Right cardiac atrium (tissue), 5 donors: ENCODE measurements around the gene CEND1. TPM values are rescaled to one million over a fixed set of nuclear protein-coding genes. Genes with fewer than 3 reads are reported as not detected.
A peak's percentile ranks its signal among the peaks of the same experiment; 100 is the strongest.

ENCODE experiments used
- ATAC-seq, 2 donors: fragments of 200-7000 bp; cut with Tn5 transposase; one replicate each; pipeline versions ENCODE4 v1.8.0 to v1.9.1; 2020; ENCODE audit warnings: moderate library complexity in 2 of 2, mild to moderate bottlenecking in 1 of 2
- DNase-seq, 3 donors: peaks; one replicate each; pipeline ENCODE4 v3.0.0-alpha.2; 2020
- H3K27ac ChIP-seq: one replicate; pipeline ENCODE4 v1.5.1; 2013; ENCODE audit warnings: mild to moderate bottlenecking, low read length, control low read depth, moderate library complexity
- H3K27me3 ChIP-seq: one replicate; pipeline ENCODE4 v1.6.1; 2013; ENCODE audit not compliant: control insufficient read depth, insufficient read depth
- H3K4me1 ChIP-seq: one replicate; pipeline ENCODE4 v1.6.1; 2013; ENCODE audit warnings: low read length; ENCODE audit not compliant: control insufficient read depth, insufficient read depth
- H3K4me3 ChIP-seq: one replicate; pipeline ENCODE4 v1.5.1; 2013; ENCODE audit warnings: low read length, control low read depth
- H3K9me3 ChIP-seq: one replicate; pipeline ENCODE4 v1.6.1; 2013; ENCODE audit warnings: low read length; ENCODE audit not compliant: control insufficient read depth
- WGBS: extraction: QIAGEN DNeasy Blood & Tissue Kit; methylation state at CpG from one replicate; pipeline ENCODE4 v1.1.7; 2013; 5-methylcytosine and 5-hydroxymethylcytosine counted together
- intact Hi-C, 4 donors: fragments of 100-400 bp; cut with DNase I; formaldehyde crosslinking; loops; one replicate each; pipeline versions ENCODE4 v1.11.0 to v1.14.0; 2022 to 2023
- polyA plus RNA-seq: library from polyadenylated mRNA; stranded (reverse); fragments of 200-250 nt; gene quantifications from one replicate; pipeline ENCODE4 v1.2.3, GENCODE V29; 2013
- total RNA-seq, 4 donors: library from RNA; stranded (reverse); fragmentation: NEBNext Ultra II Directional; extraction: Animal tissue kit (Norgen Biotek cat#: 25700); gene quantifications; one replicate each; pipeline ENCODE4 v1.2.1, GENCODE V29; 2021
- donor health status: healthy with polysubstance abuse.
- donor health status: DM: no; HTN: yes; CAD: no.
- donor health status: DM: no; HTN: no; CAD: no.
- donor health status: DM: no; HTN: yes; CAD: no; lungs with severe emphysema.
- donor health status: DM: yes; HTN: yes; CAD: no.

The CEND1 gene
- total and polyA plus RNA-seq, 5 donors = 0.15 to 0.59 (median 0.33) TPM; not detected in 1

- WGBS = 75% methylated on average over 34 of the region's 34 CpGs
- peaks cover 6% of the 10 kb centered on the region for H3K4me1 ChIP-seq
- H3K27ac ChIP-seq = no peak overlapping the region
- DNase-seq (peak; percentile 29 to 65 (median 57)), ATAC-seq (no peak)
- no peaks in the 10 kb centered on the region for H3K27me3 ChIP-seq
- no peaks in the 10 kb centered on the region for H3K9me3 ChIP-seq
- intact Hi-C loops = no loop called here
- H3K4me3 ChIP-seq = no peak overlapping the region
Measured at GRCh38 chr11:772429-773390, 17.2 kb downstream of the CEND1 start.

- H3K27me3 ChIP-seq = no peaks in the 10 kb centered on the region
- DNase-seq = peak in 1 of 3 donors; percentile 41
- H3K4me3 ChIP-seq = no peak overlapping the region
- intact Hi-C loops = no loop called here
- H3K9me3 ChIP-seq = no peaks in the 10 kb centered on the region
- WGBS = 76% methylated on average over 15 of the region's 15 CpGs
- no peak for ATAC-seq
- H3K4me1 ChIP-seq = peaks cover 6% of the 10 kb centered on the region
- H3K27ac ChIP-seq = no peak overlapping the region
Measured at GRCh38 chr11:771617-772204, 18.2 kb downstream of the CEND1 start.

- H3K27ac ChIP-seq = no peak overlapping the region
- H3K9me3 ChIP-seq = no peaks in the 10 kb centered on the region
- intact Hi-C loops = no loop called here
- WGBS = 89% methylated on average over 32 of the region's 32 CpGs
- no peaks in the 10 kb centered on the region for H3K27me3 ChIP-seq
- peak in 2 of 3 donors; percentile 47 to 57 for DNase-seq
- H3K4me3 ChIP-seq = no peak overlapping the region
- peaks cover 4% of the 10 kb centered on the region for H3K4me1 ChIP-seq
- ATAC-seq = no peak
Measured at GRCh38 chr11:770642-771616, 19.0 kb downstream of the CEND1 start.

GRCh38 chr11:769887-770641 is 19.8 kb downstream of the CEND1 start:
- peak in 1 of 3 donors; percentile 42 for DNase-seq
- Histone ChIP-seq H3K27me3 (no peaks in the 10 kb centered on the region), H3K9me3 (no peaks in the 10 kb centered on the region), H3K4me3 (no peak overlapping the region), H3K27ac (no peak overlapping the region), H3K4me1 (no peaks in the 10 kb centered on the region)
- intact Hi-C loops = no loop called here
- ATAC-seq = no peak
- 91% methylated on average over 23 of the region's 23 CpGs for WGBS

- no peak overlapping the region for H3K27ac ChIP-seq
- no peaks in the 10 kb centered on the region for H3K9me3 ChIP-seq
- WGBS = 91% methylated on average over 11 of the region's 11 CpGs
- no peak overlapping the region for H3K4me3 ChIP-seq
- no peaks in the 10 kb centered on the region for H3K27me3 ChIP-seq
- ATAC-seq (no peak), DNase-seq (peak in 2 of 3 donors; percentile 25 to 29)
- H3K4me1 ChIP-seq = no peaks in the 10 kb centered on the region
- intact Hi-C loops = no loop called here
Measured at GRCh38 chr11:767238-767637, 22.7 kb downstream of the CEND1 start.

GRCh38 chr11:766936-767210 is 23.0 kb downstream of the CEND1 start:
- H3K27ac ChIP-seq = no peak overlapping the region
- ATAC-seq = no peak
- WGBS = 97% methylated on average over 2 of the region's 2 CpGs

GRCh38 chr11:766106-766935 is 23.6 kb downstream of the CEND1 start:
- ATAC-seq (peak in 1 of 2 donors; percentile 1), DNase-seq (peak in 2 of 3 donors; percentile 42 to 60)
- H3K9me3 ChIP-seq = no peaks in the 10 kb centered on the region
- intact Hi-C loops = no loop called here
- 74% methylated on average over 11 of the region's 11 CpGs for WGBS
- no peaks in the 10 kb centered on the region for H3K4me1 ChIP-seq
- H3K4me3 ChIP-seq = no peak overlapping the region
- H3K27me3 ChIP-seq = no peaks in the 10 kb centered on the region
- no peak overlapping the region for H3K27ac ChIP-seq

More at GRCh38 chr11:766936-767210, 23.0 kb downstream of the CEND1 start:
- no peaks in the 10 kb centered on the region for H3K9me3 ChIP-seq
- no peaks in the 10 kb centered on the region for H3K4me1 ChIP-seq
- no peaks in the 10 kb centered on the region for H3K27me3 ChIP-seq
- intact Hi-C loops = no loop called here
- no peak overlapping the region for H3K4me3 ChIP-seq
- DNase-seq = no peak

GRCh38 chr11:765802-766091 is 24.1 kb downstream of the CEND1 start:
- intact Hi-C loops = no loop called here
- Histone ChIP-seq H3K9me3 (no peaks in the 10 kb centered on the region), H3K4me1 (no peaks in the 10 kb centered on the region), H3K27ac (no peak overlapping the region), H3K27me3 (no peaks in the 10 kb centered on the region), H3K4me3 (no peak overlapping the region)
- 94% methylated on average over 8 of the region's 8 CpGs for WGBS
- ATAC-seq = peak in 1 of 2 donors; percentile 3
- peak in 2 of 3 donors; percentile 28 to 40 for DNase-seq

- intact Hi-C loops = no loop called here
- H3K27ac ChIP-seq = no peak overlapping the region
- 70% methylated on average over 19 of the region's 19 CpGs for WGBS
- H3K4me3 ChIP-seq = no peak overlapping the region
- H3K9me3 ChIP-seq = no peaks in the 10 kb centered on the region
- H3K4me1 ChIP-seq = no peaks in the 10 kb centered on the region
- DNase-seq = peak; percentile 52 to 82 (median 79)
- peak; percentile 43 to 54 for ATAC-seq
- no peaks in the 10 kb centered on the region for H3K27me3 ChIP-seq
Measured at GRCh38 chr11:765025-765801, 24.7 kb downstream of the CEND1 start.
